Measurements from ENCODE around the gene HMG20B. TPM values are rescaled to one million over a fixed set of nuclear protein-coding genes. Genes with fewer than 3 reads are reported as not detected.

Gene HMG20B
- total RNA-seq, 6 experiments from 2014 or later: 73.5 to 90.1 (median 78.3) TPM

DNA sequence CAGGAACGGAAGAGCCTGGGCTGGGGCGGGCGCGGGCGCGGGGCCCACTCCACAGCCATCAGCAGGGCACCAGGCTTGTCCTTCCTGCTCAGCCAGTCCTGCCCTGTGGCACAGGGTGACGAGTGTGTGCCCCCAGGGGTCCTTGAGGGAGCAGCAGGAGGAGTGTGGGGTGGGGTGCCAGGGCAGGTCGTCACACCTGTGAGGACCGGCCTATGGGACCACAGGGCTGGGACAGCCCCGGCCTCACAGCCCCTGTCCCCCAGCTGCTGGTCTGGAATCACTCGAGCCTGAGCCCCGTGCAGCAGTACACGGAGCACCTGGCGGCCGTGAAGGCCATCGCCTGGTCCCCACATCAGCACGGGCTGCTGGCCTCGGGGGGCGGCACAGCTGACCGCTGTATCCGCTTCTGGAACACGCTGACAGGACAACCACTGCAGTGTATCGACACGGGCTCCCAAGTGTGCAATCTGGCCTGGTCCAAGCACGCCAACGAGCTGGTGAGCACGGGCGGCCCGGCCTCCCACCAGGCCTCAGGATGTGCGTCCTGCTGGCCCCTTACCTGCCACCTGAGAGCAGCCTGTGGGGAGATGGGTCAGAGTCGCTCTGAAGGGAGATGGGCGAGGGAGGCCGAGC, 40.5 kb upstream of the HMG20B start:
- H3K4me3 Mint-ChIP-seq: no peak overlapping the region
- H3K27ac Mint-ChIP-seq: no peak overlapping the region
- H3K4me1 Mint-ChIP-seq (ENCODE audit: low read depth): no peaks in the 10 kb centered on the region
- no peaks in the 10 kb centered on the region; the same call in none of the 2 replicates for H3K27me3 Mint-ChIP-seq (ENCODE audit: insufficient read depth)
- H3K36me3 Mint-ChIP-seq (ENCODE audit: low read depth): peaks cover 1% of the 10 kb centered on the region; the same call in 1 of the 2 replicates
- no peaks in the 10 kb centered on the region for H3K9me3 Mint-ChIP-seq
- TF ChIP-seq, protein P1, sequence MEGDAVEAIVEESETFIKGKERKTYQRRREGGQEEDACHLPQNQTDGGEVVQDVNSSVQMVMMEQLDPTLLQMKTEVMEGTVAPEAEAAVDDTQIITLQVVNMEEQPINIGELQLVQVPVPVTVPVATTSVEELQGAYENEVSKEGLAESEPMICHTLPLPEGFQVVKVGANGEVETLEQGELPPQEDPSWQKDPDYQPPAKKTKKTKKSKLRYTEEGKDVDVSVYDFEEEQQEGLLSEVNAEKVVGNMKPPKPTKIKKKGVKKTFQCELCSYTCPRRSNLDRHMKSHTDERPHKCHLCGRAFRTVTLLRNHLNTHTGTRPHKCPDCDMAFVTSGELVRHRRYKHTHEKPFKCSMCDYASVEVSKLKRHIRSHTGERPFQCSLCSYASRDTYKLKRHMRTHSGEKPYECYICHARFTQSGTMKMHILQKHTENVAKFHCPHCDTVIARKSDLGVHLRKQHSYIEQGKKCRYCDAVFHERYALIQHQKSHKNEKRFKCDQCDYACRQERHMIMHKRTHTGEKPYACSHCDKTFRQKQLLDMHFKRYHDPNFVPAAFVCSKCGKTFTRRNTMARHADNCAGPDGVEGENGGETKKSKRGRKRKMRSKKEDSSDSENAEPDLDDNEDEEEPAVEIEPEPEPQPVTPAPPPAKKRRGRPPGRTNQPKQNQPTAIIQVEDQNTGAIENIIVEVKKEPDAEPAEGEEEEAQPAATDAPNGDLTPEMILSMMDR (IDR thresholded peaks at IDR 0.05): no peak
- no peak for DNase-seq

DNA sequence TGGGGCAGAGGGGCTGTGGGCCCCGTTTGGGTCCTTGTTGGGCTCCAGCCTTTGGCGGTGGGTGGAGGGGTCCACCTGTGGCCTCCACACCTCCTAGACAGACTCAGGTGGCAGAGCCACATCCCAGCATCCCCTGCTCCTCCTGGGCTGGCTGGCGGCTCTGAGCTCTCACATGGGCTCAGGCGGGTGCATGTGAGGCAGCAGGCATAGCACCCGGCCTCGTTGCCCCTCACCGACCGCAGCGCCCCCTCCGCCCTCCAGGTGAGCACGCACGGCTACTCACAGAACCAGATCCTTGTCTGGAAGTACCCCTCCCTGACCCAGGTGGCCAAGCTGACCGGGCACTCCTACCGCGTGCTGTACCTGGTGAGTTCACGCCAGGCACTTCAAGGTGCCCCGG, 39.7 kb upstream of the HMG20B start:
- no peak for DNase-seq

DNA sequence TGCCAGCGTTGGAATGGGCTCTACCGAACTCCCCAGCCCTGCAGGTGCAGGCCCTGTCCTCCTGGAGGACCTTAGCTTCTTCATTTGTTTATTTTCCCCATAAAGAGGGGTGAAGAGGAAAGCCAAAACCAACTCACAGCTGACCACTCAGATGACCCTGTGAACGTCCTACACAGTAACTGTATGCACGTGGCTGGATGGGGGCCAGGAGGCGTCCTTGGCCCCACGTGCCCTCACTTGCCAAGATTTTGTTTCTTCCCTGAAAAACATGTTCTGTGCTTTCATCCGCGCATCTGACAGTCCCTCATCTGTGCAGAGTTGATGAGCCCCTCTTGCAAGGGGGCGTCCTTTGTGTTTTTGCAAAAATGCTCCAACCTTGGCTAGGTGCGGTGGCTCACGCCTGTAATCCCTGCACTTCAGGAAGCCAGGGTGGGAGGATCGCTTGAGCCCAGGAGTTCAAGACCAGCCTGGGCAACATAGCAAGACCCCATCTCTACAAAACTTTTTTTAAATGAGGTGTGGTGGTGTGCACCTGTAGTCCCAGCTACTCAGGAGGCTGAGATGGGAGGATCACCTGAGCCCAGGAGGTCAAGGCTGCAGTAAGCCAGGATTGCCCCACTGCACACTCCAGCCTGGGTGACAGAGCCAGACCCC, 39.1 kb upstream of the HMG20B start:
- TF ChIP-seq, protein P1 (IDR thresholded peaks at IDR 0.05): no peak
- Mint-ChIP-seq H3K27me3 (ENCODE audit: insufficient read depth) (peaks cover 3% of the 10 kb centered on the region), H3K27ac (no peak overlapping the region), H3K4me3 (no peak overlapping the region), H3K36me3 (ENCODE audit: low read depth) (no peaks in the 10 kb centered on the region; the same call in 1 of the 2 replicates), H3K9me3 (no peaks in the 10 kb centered on the region), H3K4me1 (ENCODE audit: low read depth) (no peaks in the 10 kb centered on the region)
- no peak for DNase-seq

More for the DNA sequence above, 39.7 kb upstream of the HMG20B start:
- Mint-ChIP-seq H3K27me3 (ENCODE audit: insufficient read depth) (peaks cover 3% of the 10 kb centered on the region), H3K36me3 (ENCODE audit: low read depth) (no peaks in the 10 kb centered on the region; the same call in 1 of the 2 replicates), H3K4me1 (ENCODE audit: low read depth) (no peaks in the 10 kb centered on the region), H3K9me3 (no peaks in the 10 kb centered on the region), H3K4me3 (no peak overlapping the region), H3K27ac (no peak overlapping the region)
- TF ChIP-seq, protein P1 (IDR thresholded peaks at IDR 0.05): 0 out of 2 replicates have a peak, but pooled peaks have one; percentile 9

DNA sequence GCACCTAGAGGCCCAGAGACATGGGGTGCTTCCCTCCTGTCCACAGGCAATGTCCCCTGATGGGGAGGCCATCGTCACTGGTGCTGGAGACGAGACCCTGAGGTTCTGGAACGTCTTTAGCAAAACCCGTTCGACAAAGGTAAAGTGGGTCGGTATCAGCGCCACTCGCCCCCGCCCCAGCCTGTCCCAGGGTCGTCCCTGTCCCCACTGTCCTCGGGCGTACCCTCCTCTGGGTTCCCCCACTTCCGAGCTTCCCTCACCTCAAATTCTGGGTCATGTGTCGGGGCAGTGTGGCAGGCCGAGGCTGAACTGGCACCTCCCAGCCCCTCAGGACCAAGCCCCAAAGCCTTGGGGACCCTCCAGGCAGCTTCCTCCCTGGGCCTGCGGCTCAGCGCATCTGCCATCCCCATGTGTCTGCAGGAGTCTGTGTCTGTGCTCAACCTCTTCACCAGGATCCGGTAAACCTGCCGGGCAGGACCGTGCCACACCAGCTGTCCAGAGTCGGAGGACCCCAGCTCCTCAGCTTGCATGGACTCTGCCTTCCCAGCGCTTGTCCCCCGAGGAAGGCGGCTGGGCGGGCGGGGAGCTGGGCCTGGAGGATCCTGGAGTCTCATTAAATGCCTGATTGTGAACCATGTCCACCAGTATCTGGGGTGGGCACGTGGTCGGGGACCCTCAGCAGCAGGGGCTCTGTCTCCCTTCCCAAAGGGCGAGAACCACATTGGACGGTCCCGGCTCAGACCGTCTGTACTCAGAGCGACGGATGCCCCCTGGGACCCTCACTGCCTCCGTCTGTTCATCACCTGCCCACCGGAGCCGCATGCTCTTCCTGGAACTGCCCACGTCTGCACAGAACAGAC, 38.1 kb upstream of the HMG20B start:
- Mint-ChIP-seq H3K27me3 (ENCODE audit: insufficient read depth) (peaks cover 5% of the 10 kb centered on the region), H3K27ac (no peak overlapping the region), H3K36me3 (ENCODE audit: low read depth) (peaks cover 3% of the 10 kb centered on the region), H3K4me3 (no peak overlapping the region), H3K4me1 (ENCODE audit: low read depth) (no peaks in the 10 kb centered on the region), H3K9me3 (no peaks in the 10 kb centered on the region)
- no peak for DNase-seq
- TF ChIP-seq, protein P1 (IDR thresholded peaks at IDR 0.05): no peak

DNA sequence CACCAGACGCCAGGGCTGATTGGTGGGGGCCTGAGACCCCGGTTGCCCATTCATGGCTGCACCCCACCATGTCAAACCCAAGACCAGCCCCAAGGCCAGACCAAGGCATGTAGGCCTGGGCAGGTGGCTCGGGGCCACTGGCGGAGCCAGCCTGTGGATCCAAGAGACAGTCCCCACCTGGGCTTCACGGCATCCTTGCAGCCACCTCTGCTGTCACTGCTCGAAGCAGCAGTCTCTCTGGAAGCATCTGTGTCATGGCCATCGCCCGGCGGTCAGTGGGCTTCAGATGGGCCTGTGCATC, 37.6 kb upstream of the HMG20B start:
- peaks cover 9% of the 10 kb centered on the region for H3K36me3 Mint-ChIP-seq (ENCODE audit: low read depth)
- H3K9me3 Mint-ChIP-seq: no peaks in the 10 kb centered on the region
- H3K4me3 Mint-ChIP-seq: no peak overlapping the region
- no peak overlapping the region for H3K27ac Mint-ChIP-seq
- peaks cover 6% of the 10 kb centered on the region for H3K27me3 Mint-ChIP-seq (ENCODE audit: insufficient read depth)
- TF ChIP-seq, protein P1 (IDR thresholded peaks at IDR 0.05): no peak
- DNase-seq: no peak
- H3K4me1 Mint-ChIP-seq (ENCODE audit: low read depth): no peaks in the 10 kb centered on the region
